ENCODE measurements around the gene PLBD2. TPM values are rescaled to one million over a fixed set of nuclear protein-coding genes. Genes with fewer than 3 reads are reported as not detected.
"Not testable (repeated sequence)": the region's sequence is repeated elsewhere in the genome, so short reads cannot be mapped to it uniquely, and the experiment has no call there.

The PLBD2 gene
- total RNA-seq, 1 donor from 2014 or later: 6.8 TPM

- DNase-seq (ENCODE audit: low read depth): no peak
- FAIRE-seq: no peak
- no peak for TF ChIP-seq CTCF (IDR thresholded peaks at IDR 0.05; ENCODE audit: insufficient read depth, low read length, severe bottlenecking)
Measured at GRCh38 chr12:113347892-113348291, 10.5 kb upstream of the PLBD2 start.

GRCh38 chr12:113348849-113349536 lies 9.4 kb upstream of the PLBD2 start:
- FAIRE-seq: no peak
- no peaks in the 10 kb centered on the region for H3K36me3 ChIP-seq (ENCODE audit: control insufficient read depth, insufficient read depth, low read length)
- no peak for DNase-seq (ENCODE audit: low read depth)
- no peak overlapping the region for H3K4me3 ChIP-seq (ENCODE audit: low read depth, low read length)
- peaks cover 2% of the 10 kb centered on the region for H3K27me3 ChIP-seq (ENCODE audit: control insufficient read depth, insufficient read depth, low read length)
- TF ChIP-seq CTCF (IDR thresholded peaks at IDR 0.05; ENCODE audit: insufficient read depth, low read length, severe bottlenecking): no peak

More at GRCh38 chr12:113347892-113348291, 10.5 kb upstream of the PLBD2 start:
- Histone ChIP-seq H3K27me3 (ENCODE audit: control insufficient read depth, insufficient read depth, low read length) (peaks cover 2% of the 10 kb centered on the region), H3K36me3 (ENCODE audit: control insufficient read depth, insufficient read depth, low read length) (no peaks in the 10 kb centered on the region), H3K4me3 (ENCODE audit: low read depth, low read length) (no peak overlapping the region)

- no peak for DNase-seq (ENCODE audit: low read depth)
- no peak for FAIRE-seq
- H3K27me3 ChIP-seq (ENCODE audit: control insufficient read depth, insufficient read depth, low read length): peaks cover 2% of the 10 kb centered on the region
- no peak for TF ChIP-seq CTCF (IDR thresholded peaks at IDR 0.05; ENCODE audit: insufficient read depth, low read length, severe bottlenecking)
- H3K4me3 ChIP-seq (ENCODE audit: low read depth, low read length): no peak overlapping the region
- H3K36me3 ChIP-seq (ENCODE audit: control insufficient read depth, insufficient read depth, low read length): no peaks in the 10 kb centered on the region
Measured at GRCh38 chr12:113351089-113351488, 7.3 kb upstream of the PLBD2 start.

- not testable (repeated sequence) for FAIRE-seq; H3K27me3 ChIP-seq (ENCODE audit: control insufficient read depth, insufficient read depth, low read length); H3K4me3 ChIP-seq (ENCODE audit: low read depth, low read length)
Measured at GRCh38 chr12:113354192-113354591, 4.2 kb upstream of the PLBD2 start.

GRCh38 chr12:113359133-113359938 lies 949 bp downstream of the PLBD2 start:
- Histone ChIP-seq H3K27me3 (ENCODE audit: control insufficient read depth, insufficient read depth, low read length) (no peaks in the 10 kb centered on the region), H3K4me3 (ENCODE audit: low read depth, low read length) (peak overlapping the region; percentile 82), H3K36me3 (ENCODE audit: control insufficient read depth, insufficient read depth, low read length) (no peaks in the 10 kb centered on the region)
- TF ChIP-seq CTCF (IDR thresholded peaks at IDR 0.05; ENCODE audit: insufficient read depth, low read length, severe bottlenecking): no peak
- DNase-seq (ENCODE audit: low read depth) (no peak), FAIRE-seq (no peak)

More at GRCh38 chr12:113354192-113354591, 4.2 kb upstream of the PLBD2 start:
- DNase-seq (ENCODE audit: low read depth); H3K36me3 ChIP-seq (ENCODE audit: control insufficient read depth, insufficient read depth, low read length): not testable (repeated sequence)

GRCh38 chr12:113359939-113360748 lies 1.8 kb downstream of the PLBD2 start:
- FAIRE-seq (no peak), DNase-seq (ENCODE audit: low read depth) (no peak)
- TF ChIP-seq CTCF (IDR thresholded peaks at IDR 0.05; ENCODE audit: insufficient read depth, low read length, severe bottlenecking): no peak
- Histone ChIP-seq H3K27me3 (ENCODE audit: control insufficient read depth, insufficient read depth, low read length) (no peaks in the 10 kb centered on the region), H3K4me3 (ENCODE audit: low read depth, low read length) (no peak overlapping the region), H3K36me3 (ENCODE audit: control insufficient read depth, insufficient read depth, low read length) (no peaks in the 10 kb centered on the region)

All from bronchial epithelial cell (primary cell).